NB4 (cell line): ENCODE measurements around the gene LDLRAD3.

ENCODE experiments used
- DNase-seq: peaks from one replicate; pipeline ENCODE4 v3.0.0; 2010; ENCODE audit warnings: low read depth
- H3K4me3 ChIP-seq: one replicate; pipeline ENCODE4 v1.5.1; 2011; ENCODE audit warnings: mild to moderate bottlenecking, low read depth, low read length, moderate library complexity
- CTCF ChIP-seq: IDR thresholded peaks from one replicate; pipeline ENCODE4 v1.5.1; 2012; ENCODE audit warnings: low read depth, low read length
- MAX ChIP-seq: IDR thresholded peaks from 2 replicates; pipeline ENCODE4 v1.6.1; 2011; ENCODE audit warnings: low read depth, low read length
- MYC ChIP-seq: IDR thresholded peaks from 2 replicates; pipeline ENCODE4 v1.6.1; 2011; ENCODE audit warnings: low read depth, low read length
- POLR2A ChIP-seq: IDR thresholded peaks from 2 replicates; pipeline ENCODE4 v1.6.1; 2011; ENCODE audit warnings: mild to moderate bottlenecking; ENCODE audit not compliant: insufficient read length; ENCODE audit errors: extremely low read depth

LDLRAD3 gene

GRCh38 chr11:36146437-36146836 is 202.6 kb downstream of the LDLRAD3 start:
- DNase-seq: no peak
- TF ChIP-seq POLR2A: no peak
- TF ChIP-seq MAX: no peak
- TF ChIP-seq CTCF: no peak
- TF ChIP-seq MYC: no peak
- H3K4me3 ChIP-seq: no peak overlapping the region

GRCh38 chr11:36147491-36147890 is 203.6 kb downstream of the LDLRAD3 start:
- DNase-seq: no peak
- no peak overlapping the region for H3K4me3 ChIP-seq
- no peak for TF ChIP-seq POLR2A
- no peak for TF ChIP-seq MYC
- no peak for TF ChIP-seq CTCF
- no peak for TF ChIP-seq MAX

GRCh38 chr11:36148701-36149100 is 204.8 kb downstream of the LDLRAD3 start:
- TF ChIP-seq POLR2A (no peak), MAX (no peak), MYC (no peak), CTCF (no peak)
- DNase-seq: no peak
- H3K4me3 ChIP-seq: no peak overlapping the region

- TF ChIP-seq MAX (peak; percentile 60), CTCF (peak; percentile 63), MYC (no peak), POLR2A (no peak)
- no peak overlapping the region for H3K4me3 ChIP-seq
- peak; percentile 87 for DNase-seq
Observed at GRCh38 chr11:36149538-36150242, 205.8 kb downstream of the LDLRAD3 start.

GRCh38 chr11:36150986-36151385 is 207.1 kb downstream of the LDLRAD3 start:
- DNase-seq: no peak
- H3K4me3 ChIP-seq: no peak overlapping the region
- TF ChIP-seq POLR2A: no peak
- TF ChIP-seq CTCF: no peak
- no peak for TF ChIP-seq MYC
- no peak for TF ChIP-seq MAX
